Measurements from ENCODE around the gene KLF2. TPM values are rescaled to one million over a fixed set of nuclear protein-coding genes. Genes with fewer than 3 reads are reported as not detected.

The KLF2 gene
- total and polyA plus RNA-seq, 5 experiments from 2014 or later, result 115 to 393 (median 216) TPM

GRCh38 chr19:16328824-16329482 lies 4.3 kb downstream of the KLF2 start:
- Mint-ChIP-seq H3K36me3 (peaks cover 36 to 49% (median 43%) of the 10 kb centered on the region in 3 donors), H3K4me1 (peaks cover 26 to 61% (median 48%) of the 10 kb centered on the region in 4 donors), H3K27me3 (peaks cover 0 to 11% (median 0%) of the 10 kb centered on the region in 5 donors), H3K27ac (peak overlapping the region; percentile 91 to 100 (median 100)), H3K9me3 (peaks cover 0 to 15% (median 0%) of the 10 kb centered on the region in 9 donors), H3K4me3 (peak overlapping the region; percentile 82 to 100 (median 99))
- POLR2A ChIA-PET, result interaction anchor here (0.5 to 32.2 kb wide), 26 partner anchors 9 to 880 kb away, joined by 3 to 4622 read pairs (median 7); partner anchors contain the start of genes AP1M1, FAM32A and RAB8A
- ATAC-seq, result peak; percentile 9 to 15
- DNase-seq, result peak in 9 of 10 donors; percentile 39 to 85 (median 77)

GRCh38 chr19:16330368-16330801 lies 5.8 kb downstream of the KLF2 start:
- DNase-seq, result peak; percentile 77 to 96 (median 92)
- ATAC-seq, result peak; percentile 59 to 60
- POLR2A ChIA-PET, result interaction anchor here (0.6 to 32.2 kb wide), 12 partner anchors 11 to 146 kb away, joined by 3 to 4622 read pairs (median 18); no protein-coding TSS in a partner anchor
- peaks cover 0 to 15% (median 0%) of the 10 kb centered on the region in 9 donors for H3K9me3 Mint-ChIP-seq
- H3K4me3 Mint-ChIP-seq, result peak overlapping the region; percentile 71 to 100 (median 99)
- H3K27ac Mint-ChIP-seq, result peak overlapping the region; percentile 91 to 100 (median 100)
- peaks cover 29 to 69% (median 50%) of the 10 kb centered on the region in 4 donors for H3K4me1 Mint-ChIP-seq
- peaks cover 36 to 47% (median 43%) of the 10 kb centered on the region in 3 donors for H3K36me3 Mint-ChIP-seq
- H3K27me3 Mint-ChIP-seq, result peaks cover 0 to 11% (median 0%) of the 10 kb centered on the region in 5 donors

GRCh38 chr19:16330806-16331690 lies 6.4 kb downstream of the KLF2 start:
- DNase-seq, result peak in 3 of 10 donors; percentile 40 to 61 (median 44)
- Mint-ChIP-seq H3K36me3 (peaks cover 32 to 43% (median 39%) of the 10 kb centered on the region in 3 donors), H3K9me3 (peaks cover 0 to 11% (median 0%) of the 10 kb centered on the region in 9 donors), H3K27ac (peak overlapping the region; percentile 91 to 100 (median 100)), H3K27me3 (peaks cover 0 to 7% (median 0%) of the 10 kb centered on the region in 5 donors), H3K4me1 (peaks cover 26 to 72% (median 50%) of the 10 kb centered on the region in 4 donors), H3K4me3 (peak overlapping the region; percentile 15 to 100 (median 99))
- ATAC-seq, result peak in 1 of 2 donors; percentile 4
- POLR2A ChIA-PET, result interaction anchor here (0.7 to 32.2 kb wide), 12 partner anchors 12 to 242 kb away, joined by 3 to 4622 read pairs (median 12); no protein-coding TSS in a partner anchor

- H3K4me3 Mint-ChIP-seq, result peak overlapping the region in 3 of 10 donors; percentile 0 to 15 (median 10)
- POLR2A ChIA-PET, result interaction anchor here (0.6 to 32.2 kb wide), 5 partner anchors 9 to 150 kb away, joined by 3 to 4622 read pairs (median 284); partner anchors contain the start of gene KLF2
- H3K4me1 Mint-ChIP-seq, result peaks cover 37 to 78% (median 63%) of the 10 kb centered on the region in 4 donors
- H3K27me3 Mint-ChIP-seq, result no peaks in the 10 kb centered on the region
- peak overlapping the region in 9 of 10 donors; percentile 32 to 100 (median 75) for H3K27ac Mint-ChIP-seq
- H3K36me3 Mint-ChIP-seq, result peaks cover 13 to 23% (median 19%) of the 10 kb centered on the region in 3 donors
- DNase-seq (peak in 2 of 10 donors; percentile 23 to 26), ATAC-seq (no peak)
- H3K9me3 Mint-ChIP-seq, result peaks cover 0 to 7% (median 0%) of the 10 kb centered on the region in 9 donors
Measured at GRCh38 chr19:16333001-16333586, 8.5 kb downstream of the KLF2 start.

GRCh38 chr19:16334411-16334810 lies 9.8 kb downstream of the KLF2 start:
- Mint-ChIP-seq H3K27me3 (no peaks in the 10 kb centered on the region), H3K4me1 (peaks cover 33 to 78% (median 64%) of the 10 kb centered on the region in 4 donors), H3K4me3 (no peak overlapping the region), H3K27ac (peak overlapping the region in 6 of 10 donors; percentile 21 to 100 (median 42)), H3K36me3 (peaks cover 0 to 10% (median 6%) of the 10 kb centered on the region in 3 donors), H3K9me3 (peaks cover 0 to 4% (median 0%) of the 10 kb centered on the region in 9 donors)
- ATAC-seq (no peak), DNase-seq (no peak)
- POLR2A ChIA-PET, result interaction anchor here (0.8 to 32.2 kb wide), 4 partner anchors 9 to 90 kb away, joined by 4 to 4622 read pairs (median 214); no protein-coding TSS in a partner anchor

GRCh38 chr19:16335226-16335625 lies 10.6 kb downstream of the KLF2 start:
- Mint-ChIP-seq H3K4me1 (peaks cover 28 to 75% (median 63%) of the 10 kb centered on the region in 4 donors), H3K9me3 (peaks cover 0 to 2% (median 0%) of the 10 kb centered on the region in 9 donors), H3K27me3 (no peaks in the 10 kb centered on the region), H3K36me3 (peaks cover 0 to 1% (median 0%) of the 10 kb centered on the region in 3 donors), H3K4me3 (peak overlapping the region in 1 of 10 donors; percentile 48), H3K27ac (peak overlapping the region in 3 of 10 donors; percentile 31 to 71 (median 62))
- ATAC-seq, result no peak
- DNase-seq, result peak in 1 of 10 donors; percentile 52
- POLR2A ChIA-PET, result interaction anchor here (1.4 to 32.2 kb wide), 4 partner anchors 8 to 32 kb away, joined by 5 to 4622 read pairs (median 6); no protein-coding TSS in a partner anchor

GRCh38 chr19:16336571-16336970 lies 11.9 kb downstream of the KLF2 start:
- peak in 1 of 10 donors; percentile 1 for DNase-seq
- Mint-ChIP-seq H3K27me3 (no peaks in the 10 kb centered on the region), H3K4me1 (peaks cover 26 to 73% (median 64%) of the 10 kb centered on the region in 4 donors), H3K27ac (peak overlapping the region in 8 of 10 donors; percentile 28 to 98 (median 64)), H3K36me3 (no peaks in the 10 kb centered on the region), H3K4me3 (peak overlapping the region in 6 of 10 donors; percentile 7 to 45 (median 25)), H3K9me3 (no peaks in the 10 kb centered on the region)
- POLR2A ChIA-PET, result interaction anchor here (1.6 to 32.2 kb wide), 2 partner anchors 9 to 31 kb away, joined by 7 to 4622 read pairs; no protein-coding TSS in a partner anchor
- no peak for ATAC-seq

GRCh38 chr19:16337809-16338469 lies 13.3 kb downstream of the KLF2 start:
- DNase-seq (peak in 1 of 10 donors; percentile 50), ATAC-seq (no peak)
- peak overlapping the region; percentile 89 to 98 (median 95) for H3K27ac Mint-ChIP-seq
- H3K27me3 Mint-ChIP-seq, result no peaks in the 10 kb centered on the region
- POLR2A ChIA-PET, result interaction anchor here (1.1 to 32.2 kb wide), 4 partner anchors 9 to 90 kb away, joined by 5 to 4622 read pairs (median 216); partner anchors contain the start of gene KLF2
- peak overlapping the region; percentile 53 to 89 (median 88) for H3K4me3 Mint-ChIP-seq
- no peaks in the 10 kb centered on the region for H3K9me3 Mint-ChIP-seq
- peaks cover 35 to 80% (median 74%) of the 10 kb centered on the region in 4 donors for H3K4me1 Mint-ChIP-seq
- no peaks in the 10 kb centered on the region for H3K36me3 Mint-ChIP-seq

GRCh38 chr19:16338470-16339360 lies 14.1 kb downstream of the KLF2 start:
- H3K27me3 Mint-ChIP-seq, result no peaks in the 10 kb centered on the region
- ATAC-seq, result peak; percentile 65 to 66
- H3K27ac Mint-ChIP-seq, result peak overlapping the region; percentile 89 to 98 (median 95)
- H3K36me3 Mint-ChIP-seq, result no peaks in the 10 kb centered on the region
- H3K4me3 Mint-ChIP-seq, result peak overlapping the region; percentile 70 to 89 (median 88)
- POLR2A ChIA-PET, result interaction anchor here (0.5 to 32.2 kb wide), 7 partner anchors 9 to 1435 kb away, joined by 4 to 4622 read pairs (median 6); partner anchors contain the start of gene KLF2
- peaks cover 35 to 79% (median 77%) of the 10 kb centered on the region in 4 donors for H3K4me1 Mint-ChIP-seq
- peak in 6 of 10 donors; percentile 29 to 62 (median 52) for DNase-seq
- H3K9me3 Mint-ChIP-seq, result no peaks in the 10 kb centered on the region

- H3K27me3 Mint-ChIP-seq, result no peaks in the 10 kb centered on the region
- H3K4me1 Mint-ChIP-seq, result peaks cover 35 to 76% (median 73%) of the 10 kb centered on the region in 4 donors
- H3K4me3 Mint-ChIP-seq, result peak overlapping the region; percentile 70 to 89 (median 88)
- H3K27ac Mint-ChIP-seq, result peak overlapping the region; percentile 89 to 98 (median 95)
- H3K9me3 Mint-ChIP-seq, result no peaks in the 10 kb centered on the region
- ATAC-seq (no peak), DNase-seq (no peak)
- POLR2A ChIA-PET, result interaction anchor here (0.8 to 32.2 kb wide), 5 partner anchors 8 to 28 kb away, joined by 4 to 4622 read pairs (median 9); partner anchors contain the start of gene KLF2
- no peaks in the 10 kb centered on the region for H3K36me3 Mint-ChIP-seq
Measured at GRCh38 chr19:16339361-16339725, 14.7 kb downstream of the KLF2 start.
